Stimulated activated naive B cell treated with anti-CD40 and anti-IgM and Interleukin-4, amounts not matched to agents 10 μg/mL and 1 μg/mL and 100 μg/mL, for 72 hours (primary cell): ENCODE results near the gene ZIC2.

ENCODE experiments used
- ATAC-seq, 2 donors: fragments of 150-1000 bp; cut with Tn5 transposase; replicated peaks; 2 replicates each; pipeline ENCODE4 v1.10.0; 2021; ENCODE audit warnings: moderate library complexity in 1 of 2
- DNase-seq: peaks from one replicate; pipeline ENCODE4 v3.0.0; 2021
- H3K27ac Mint-ChIP-seq: one replicate; pipeline ENCODE4 v1.8.0; 2022; ENCODE audit warnings: mild to moderate bottlenecking, mixed read lengths
- H3K27me3 Mint-ChIP-seq, 2 donors: one replicate each; pipeline ENCODE4 v1.8.0; 2022; ENCODE audit warnings: mixed read lengths in 2 of 2
- H3K36me3 Mint-ChIP-seq, 2 donors: one replicate each; pipeline ENCODE4 v1.8.0; 2022; ENCODE audit warnings: mixed read lengths in 2 of 2, mild to moderate bottlenecking in 1 of 2
- H3K4me1 Mint-ChIP-seq, 2 donors: one replicate each; pipeline ENCODE4 v1.8.0; 2022; ENCODE audit warnings: mixed read lengths in 2 of 2, mild to moderate bottlenecking in 1 of 2
- H3K4me3 Mint-ChIP-seq, 2 donors: one replicate each; pipeline ENCODE4 v1.8.0; 2022; ENCODE audit warnings: mild to moderate bottlenecking in 2 of 2, mixed read lengths in 2 of 2, moderate library complexity in 1 of 2
- H3K9me3 Mint-ChIP-seq, 2 donors: one replicate each; pipeline ENCODE4 v1.8.0; 2022; ENCODE audit warnings: mixed read lengths in 2 of 2, mild to moderate bottlenecking in 1 of 2

Gene ZIC2

GRCh38 chr13:99966064-99966805 is 15.3 kb upstream of the ZIC2 start:
- DNase-seq (no peak), ATAC-seq (no peak)
- Mint-ChIP-seq H3K27ac (peak overlapping the region; percentile 16), H3K4me1 (peaks cover 12 to 25% of the 10 kb centered on the region in 2 donors), H3K36me3 (peaks cover 4 to 9% of the 10 kb centered on the region in 2 donors), H3K27me3 (peaks cover 52 to 62% of the 10 kb centered on the region in 2 donors), H3K4me3 (no peak overlapping the region), H3K9me3 (peaks cover 0 to 2% of the 10 kb centered on the region in 2 donors)

- H3K27ac Mint-ChIP-seq: peak overlapping the region; percentile 68
- DNase-seq (no peak), ATAC-seq (no peak)
- H3K9me3 Mint-ChIP-seq: peaks cover 4% of the 10 kb centered on the region in 2 donors
- peaks cover 9 to 10% of the 10 kb centered on the region in 2 donors for H3K36me3 Mint-ChIP-seq
- peak overlapping the region; percentile 1 to 18 for H3K4me3 Mint-ChIP-seq
- peaks cover 13 to 32% of the 10 kb centered on the region in 2 donors for H3K4me1 Mint-ChIP-seq
- peaks cover 49 to 62% of the 10 kb centered on the region in 2 donors for H3K27me3 Mint-ChIP-seq
Measured at GRCh38 chr13:99967498-99967868, 14.1 kb upstream of the ZIC2 start.

- H3K36me3 Mint-ChIP-seq: peaks cover 9 to 10% of the 10 kb centered on the region in 2 donors
- ATAC-seq (no peak), DNase-seq (no peak)
- peaks cover 50 to 65% of the 10 kb centered on the region in 2 donors for H3K27me3 Mint-ChIP-seq
- H3K4me3 Mint-ChIP-seq: peak overlapping the region; percentile 1 to 18
- peak overlapping the region; percentile 68 for H3K27ac Mint-ChIP-seq
- peaks cover 13 to 32% of the 10 kb centered on the region in 2 donors for H3K4me1 Mint-ChIP-seq
- H3K9me3 Mint-ChIP-seq: peaks cover 4% of the 10 kb centered on the region in 2 donors
Measured at GRCh38 chr13:99967869-99968520, 13.6 kb upstream of the ZIC2 start.

GRCh38 chr13:99968521-99969452 is 12.8 kb upstream of the ZIC2 start:
- H3K27me3 Mint-ChIP-seq: peaks cover 58 to 73% of the 10 kb centered on the region in 2 donors
- H3K27ac Mint-ChIP-seq: peak overlapping the region; percentile 79
- no peak for DNase-seq
- peak overlapping the region; percentile 73 to 76 for H3K4me3 Mint-ChIP-seq
- no peak for ATAC-seq
- peaks cover 10 to 14% of the 10 kb centered on the region in 2 donors for H3K36me3 Mint-ChIP-seq
- peaks cover 4% of the 10 kb centered on the region in 2 donors for H3K9me3 Mint-ChIP-seq
- peaks cover 13 to 32% of the 10 kb centered on the region in 2 donors for H3K4me1 Mint-ChIP-seq

GRCh38 chr13:99969453-99969918 is 12.1 kb upstream of the ZIC2 start:
- DNase-seq (no peak), ATAC-seq (no peak)
- Mint-ChIP-seq H3K4me1 (peaks cover 13 to 32% of the 10 kb centered on the region in 2 donors), H3K36me3 (peaks cover 10 to 14% of the 10 kb centered on the region in 2 donors), H3K27ac (peak overlapping the region; percentile 92), H3K4me3 (peak overlapping the region; percentile 80 to 84), H3K9me3 (peaks cover 4% of the 10 kb centered on the region in 2 donors), H3K27me3 (peaks cover 61 to 74% of the 10 kb centered on the region in 2 donors)

GRCh38 chr13:99969919-99970650 is 11.5 kb upstream of the ZIC2 start:
- peaks cover 67 to 80% of the 10 kb centered on the region in 2 donors for H3K27me3 Mint-ChIP-seq
- H3K27ac Mint-ChIP-seq: peak overlapping the region; percentile 92
- H3K9me3 Mint-ChIP-seq: peaks cover 4% of the 10 kb centered on the region in 2 donors
- ATAC-seq: peak in 1 of 2 donors; percentile 25
- no peak for DNase-seq
- peaks cover 13 to 32% of the 10 kb centered on the region in 2 donors for H3K4me1 Mint-ChIP-seq
- H3K36me3 Mint-ChIP-seq: peaks cover 10 to 14% of the 10 kb centered on the region in 2 donors
- peak overlapping the region; percentile 80 to 84 for H3K4me3 Mint-ChIP-seq

- Mint-ChIP-seq H3K27me3 (peaks cover 66 to 80% of the 10 kb centered on the region in 2 donors), H3K4me3 (peak overlapping the region in 1 of 2 donors; percentile 52), H3K27ac (no peak overlapping the region), H3K4me1 (peaks cover 13 to 32% of the 10 kb centered on the region in 2 donors), H3K9me3 (peaks cover 4% of the 10 kb centered on the region in 2 donors), H3K36me3 (peaks cover 10 to 14% of the 10 kb centered on the region in 2 donors)
- no peak for DNase-seq
- ATAC-seq: no peak
Measured at GRCh38 chr13:99970651-99971575, 10.7 kb upstream of the ZIC2 start.

GRCh38 chr13:99971576-99972189 is 9.9 kb upstream of the ZIC2 start, which contains the start of gene ZIC5:
Gene ZIC5 (minus strand): TSS chr13:99971767. CDS start chr13:99971603, 164 bp downstream.
- Mint-ChIP-seq H3K36me3 (peaks cover 10 to 14% of the 10 kb centered on the region in 2 donors), H3K9me3 (peaks cover 4% of the 10 kb centered on the region in 2 donors), H3K4me1 (peaks cover 13 to 32% of the 10 kb centered on the region in 2 donors), H3K4me3 (peak within 1 kb of the TSS; percentile 52 to 66), H3K27ac (peak within 1 kb of the TSS; percentile 89), H3K27me3 (peaks cover 66 to 80% of the 10 kb centered on the region in 2 donors)
- no peak for ATAC-seq
- no peak for DNase-seq

GRCh38 chr13:99972190-99972731 is 9.3 kb upstream of the ZIC2 start:
- Mint-ChIP-seq H3K27ac (peak overlapping the region; percentile 89), H3K9me3 (peaks cover 4% of the 10 kb centered on the region in 2 donors), H3K36me3 (peaks cover 10 to 14% of the 10 kb centered on the region in 2 donors), H3K4me3 (peak overlapping the region; percentile 41 to 66), H3K27me3 (peaks cover 71 to 84% of the 10 kb centered on the region in 2 donors), H3K4me1 (peaks cover 13 to 32% of the 10 kb centered on the region in 2 donors)
- DNase-seq (no peak), ATAC-seq (no peak)

- ATAC-seq (no peak), DNase-seq (no peak)
- Mint-ChIP-seq H3K4me1 (peaks cover 11 to 25% of the 10 kb centered on the region in 2 donors), H3K27me3 (peaks cover 74 to 86% of the 10 kb centered on the region in 2 donors), H3K27ac (peak overlapping the region; percentile 34), H3K4me3 (no peak overlapping the region), H3K36me3 (peaks cover 8 to 14% of the 10 kb centered on the region in 2 donors), H3K9me3 (peaks cover 3 to 4% of the 10 kb centered on the region in 2 donors)
Measured at GRCh38 chr13:99973163-99973807, 8.3 kb upstream of the ZIC2 start.

GRCh38 chr13:99973808-99974185 is 7.8 kb upstream of the ZIC2 start:
- Mint-ChIP-seq H3K27ac (no peak overlapping the region), H3K27me3 (peaks cover 79 to 90% of the 10 kb centered on the region in 2 donors), H3K4me1 (peaks cover 15 to 29% of the 10 kb centered on the region in 2 donors), H3K36me3 (peaks cover 8 to 14% of the 10 kb centered on the region in 2 donors), H3K4me3 (no peak overlapping the region), H3K9me3 (peaks cover 3 to 4% of the 10 kb centered on the region in 2 donors)
- DNase-seq (no peak), ATAC-seq (no peak)
